Left ventricle myocardium inferior (tissue), 1 donor: Measurements from ENCODE around the gene INF2. TPM values are rescaled to one million over a fixed set of nuclear protein-coding genes. Genes with fewer than 3 reads are reported as not detected.
"Not testable (repeated sequence)": the region's sequence is repeated elsewhere in the genome, so short reads cannot be mapped to it uniquely, and the experiment has no call there.

Experiments used
- DNase-seq: peaks from one replicate; pipeline ENCODE4 v3.0.0-alpha.2; 2020
- H3K27ac ChIP-seq: fragments of 200-600 bp; replicated peaks from 2 replicates; pipeline ENCODE4 v1.8.0; 2021
- H3K27me3 ChIP-seq: fragments of 200-600 bp; 2 replicates; pipeline ENCODE4 v1.8.0; 2021; ENCODE audit warnings: low read depth
- H3K36me3 ChIP-seq: fragments of 200-600 bp; 2 replicates; pipeline ENCODE4 v1.8.0; 2021
- H3K4me1 ChIP-seq: fragments of 200-600 bp; 2 replicates; pipeline ENCODE4 v1.8.0; 2021
- H3K4me3 ChIP-seq: fragments of 200-600 bp; 2 replicates; pipeline ENCODE4 v1.8.0; 2021; ENCODE audit warnings: mild to moderate bottlenecking, moderate library complexity
- H3K9me3 ChIP-seq: fragments of 200-600 bp; replicated peaks from 2 replicates; pipeline ENCODE4 v1.8.0; 2021
- CTCF ChIP-seq: fragments of 200-600 bp; IDR thresholded peaks from 2 replicates; pipeline ENCODE4 v1.8.0; 2021; ENCODE audit warnings: antibody characterized with exemption, mild to moderate bottlenecking, borderline replicate concordance
- intact Hi-C: fragments of 100-400 bp; cut with micrococcal nuclease; formaldehyde crosslinking; loops from one replicate; pipeline ENCODE4 v1.11.0; 2022
- total RNA-seq: library from RNA; stranded (reverse); fragmentation: NEBNext Ultra II Directional; extraction: Animal tissue kit (Norgen Biotek cat#: 25700); gene quantifications from one replicate; pipeline ENCODE4 v1.2.1, GENCODE V29; 2021
- donor health status: DM: no; HTN: yes; CAD: no; lungs with severe emphysema.

INF2 gene
- total RNA-seq, 1 donor from 2014 or later: 28.5 TPM

GRCh38 chr14:104669697-104670096, 19.7 kb upstream of the INF2 start:
- Histone ChIP-seq H3K4me3 (no peak overlapping the region), H3K27me3 (no peaks in the 10 kb centered on the region), H3K36me3 (no peaks in the 10 kb centered on the region), H3K4me1 (peaks cover 11% of the 10 kb centered on the region), H3K9me3 (no peaks in the 10 kb centered on the region), H3K27ac (no peak overlapping the region)
- no peak for TF ChIP-seq CTCF
- DNase-seq: no peak
- intact Hi-C loops: no loop called here

GRCh38 chr14:104671330-104671977, 18.0 kb upstream of the INF2 start:
- intact Hi-C loops, H3K9me3 ChIP-seq, H3K4me3 ChIP-seq, H3K36me3 ChIP-seq, H3K4me1 ChIP-seq, H3K27me3 ChIP-seq, H3K27ac ChIP-seq, DNase-seq: not testable (repeated sequence)

DNA sequence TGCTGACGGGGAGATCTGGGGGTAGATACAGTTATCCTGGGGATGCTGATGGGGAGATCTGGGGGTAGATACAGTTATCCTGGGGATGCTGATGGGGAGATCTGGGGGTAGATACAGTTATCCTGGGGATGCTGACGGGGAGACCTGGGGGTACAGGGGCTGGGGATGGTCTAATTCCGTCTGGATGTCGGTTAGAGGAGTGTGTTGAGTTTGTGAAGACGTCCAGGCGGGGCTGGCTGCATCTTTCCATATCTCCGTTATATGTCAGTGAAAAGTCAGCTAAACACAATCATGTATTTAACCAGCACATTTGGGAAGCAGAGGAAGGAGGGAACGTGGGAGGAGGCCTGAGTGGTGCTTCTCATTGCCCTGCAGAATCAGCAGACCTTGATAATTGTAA, 17.3 kb upstream of the INF2 start:
- H3K27me3 ChIP-seq, H3K36me3 ChIP-seq, intact Hi-C loops, DNase-seq, H3K27ac ChIP-seq, H3K9me3 ChIP-seq, H3K4me1 ChIP-seq, H3K4me3 ChIP-seq: not testable (repeated sequence)

DNA sequence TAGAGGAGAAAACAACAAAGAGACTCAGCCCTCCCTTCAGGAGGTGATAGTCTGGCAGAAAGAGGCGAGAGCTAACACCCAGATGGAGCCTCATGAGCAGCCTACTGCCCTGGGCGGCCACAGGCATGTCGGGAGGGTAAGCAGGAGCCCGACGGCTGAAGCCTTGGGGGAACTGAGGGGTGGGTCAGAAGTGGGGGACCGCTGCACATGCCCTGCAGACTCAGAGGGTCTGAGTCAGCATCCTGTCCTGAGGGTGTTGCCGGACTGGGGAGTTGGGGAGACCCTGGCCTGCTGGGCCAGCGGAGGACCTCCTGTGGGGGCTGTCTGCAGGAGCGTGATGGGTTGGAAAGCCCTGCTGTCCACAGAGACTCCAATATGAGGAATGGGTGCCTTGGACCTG, 15.9 kb upstream of the INF2 start:
- intact Hi-C loops: no loop called here
- H3K27ac ChIP-seq: no peak overlapping the region
- no peak overlapping the region for H3K4me3 ChIP-seq
- no peak for DNase-seq
- no peaks in the 10 kb centered on the region for H3K36me3 ChIP-seq
- H3K27me3 ChIP-seq: no peaks in the 10 kb centered on the region
- peaks cover 21% of the 10 kb centered on the region for H3K4me1 ChIP-seq
- H3K9me3 ChIP-seq: no peaks in the 10 kb centered on the region
- TF ChIP-seq CTCF: no peak

GRCh38 chr14:104675447-104675846, 14.0 kb upstream of the INF2 start:
- no peak overlapping the region for H3K27ac ChIP-seq
- DNase-seq: no peak

GRCh38 chr14:104676130-104676693, 13.2 kb upstream of the INF2 start:
- Histone ChIP-seq H3K36me3 (no peaks in the 10 kb centered on the region), H3K4me3 (no peak overlapping the region), H3K9me3 (no peaks in the 10 kb centered on the region), H3K27ac (peak overlapping the region; percentile 95), H3K27me3 (no peaks in the 10 kb centered on the region), H3K4me1 (peaks cover 48% of the 10 kb centered on the region)
- DNase-seq: no peak
- TF ChIP-seq CTCF: no peak
- intact Hi-C loops: no loop called here

More at GRCh38 chr14:104675447-104675846, 14.0 kb upstream of the INF2 start:
- Histone ChIP-seq H3K4me1 (peaks cover 41% of the 10 kb centered on the region), H3K36me3 (no peaks in the 10 kb centered on the region), H3K4me3 (no peak overlapping the region), H3K27me3 (no peaks in the 10 kb centered on the region), H3K9me3 (no peaks in the 10 kb centered on the region)
- intact Hi-C loops: no loop called here
- TF ChIP-seq CTCF: no peak
